ENCODE results near the gene TXN2. TPM values are rescaled to one million over a fixed set of nuclear protein-coding genes. Genes with fewer than 3 reads are reported as not detected.

Gene TXN2, protein sequence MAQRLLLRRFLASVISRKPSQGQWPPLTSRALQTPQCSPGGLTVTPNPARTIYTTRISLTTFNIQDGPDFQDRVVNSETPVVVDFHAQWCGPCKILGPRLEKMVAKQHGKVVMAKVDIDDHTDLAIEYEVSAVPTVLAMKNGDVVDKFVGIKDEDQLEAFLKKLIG
- 10 to 100 TPM; 34.9 to 56.5 (median 47.2) TPM for total RNA-seq

DNA sequence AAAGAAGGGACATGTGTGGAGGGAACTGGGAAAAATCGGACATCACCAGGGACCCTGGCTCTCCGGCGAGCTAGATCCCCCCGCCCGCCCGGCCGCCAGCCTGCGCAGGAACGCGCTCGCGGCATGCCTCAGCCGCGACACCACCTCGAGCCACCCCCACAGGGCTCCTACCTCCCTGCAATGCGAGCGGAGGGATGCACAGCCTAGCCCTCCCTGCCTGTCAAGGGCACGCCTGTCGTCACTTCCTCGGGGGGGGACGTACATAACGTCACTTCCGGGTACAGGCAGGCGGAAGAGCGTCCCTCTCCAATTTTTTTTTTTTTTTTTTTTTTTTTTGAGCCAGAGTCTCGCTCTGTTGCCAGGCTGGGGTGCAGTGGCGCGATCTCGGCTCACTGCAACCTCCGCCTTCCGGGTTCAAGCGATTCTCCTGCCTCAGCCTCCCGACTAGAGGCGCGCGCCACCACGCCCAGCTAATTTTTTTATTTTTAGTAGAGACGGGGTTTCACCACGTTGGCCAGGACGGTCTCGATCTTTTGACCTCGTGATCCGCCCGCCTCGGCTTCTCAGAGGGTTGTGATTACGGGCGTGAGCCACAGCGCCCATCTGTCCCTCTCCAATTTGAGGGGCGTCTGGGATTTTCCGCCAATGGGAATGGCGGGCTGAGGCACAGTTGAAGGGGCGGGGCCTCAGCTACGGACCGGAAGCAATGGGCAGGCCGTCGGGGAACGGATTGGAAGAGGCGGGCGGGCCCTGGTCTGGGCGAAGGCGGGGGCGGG, at the start of gene TXN2:
Gene TXN2 (minus strand): TSS at position 248 of the 776 bp plus-strand sequence. CDS start 803 bp downstream, outside the sequence.
- H3K27ac ChIP-seq (replicated peaks in 1 of 4), result peak within 1 kb of the TSS; percentile 95 to 98 (median 96)
- H3K4me1 ChIP-seq, result peaks cover 19 to 32% (median 26%) of the 10 kb centered on the region in 4 donors
- TF ChIP-seq EP300 (IDR thresholded peaks at IDR 0.05) (no peak), POLR2AphosphoS5 (IDR thresholded peaks at IDR 0.05) (peak; percentile 96 to 99), POLR2A (IDR thresholded peaks at IDR 0.05; ENCODE audit: low read depth) (peak; percentile 78)
- TF ChIP-seq, protein P1, sequence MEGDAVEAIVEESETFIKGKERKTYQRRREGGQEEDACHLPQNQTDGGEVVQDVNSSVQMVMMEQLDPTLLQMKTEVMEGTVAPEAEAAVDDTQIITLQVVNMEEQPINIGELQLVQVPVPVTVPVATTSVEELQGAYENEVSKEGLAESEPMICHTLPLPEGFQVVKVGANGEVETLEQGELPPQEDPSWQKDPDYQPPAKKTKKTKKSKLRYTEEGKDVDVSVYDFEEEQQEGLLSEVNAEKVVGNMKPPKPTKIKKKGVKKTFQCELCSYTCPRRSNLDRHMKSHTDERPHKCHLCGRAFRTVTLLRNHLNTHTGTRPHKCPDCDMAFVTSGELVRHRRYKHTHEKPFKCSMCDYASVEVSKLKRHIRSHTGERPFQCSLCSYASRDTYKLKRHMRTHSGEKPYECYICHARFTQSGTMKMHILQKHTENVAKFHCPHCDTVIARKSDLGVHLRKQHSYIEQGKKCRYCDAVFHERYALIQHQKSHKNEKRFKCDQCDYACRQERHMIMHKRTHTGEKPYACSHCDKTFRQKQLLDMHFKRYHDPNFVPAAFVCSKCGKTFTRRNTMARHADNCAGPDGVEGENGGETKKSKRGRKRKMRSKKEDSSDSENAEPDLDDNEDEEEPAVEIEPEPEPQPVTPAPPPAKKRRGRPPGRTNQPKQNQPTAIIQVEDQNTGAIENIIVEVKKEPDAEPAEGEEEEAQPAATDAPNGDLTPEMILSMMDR (IDR thresholded peaks at IDR 0.05), result no peak
- H3K36me3 ChIP-seq, result peaks cover 7 to 40% (median 33%) of the 10 kb centered on the region in 4 donors
- intact Hi-C loops (cut with DNase I), result no loop called here
- H3K9me3 ChIP-seq, result no peaks in the 10 kb centered on the region
- H3K27me3 ChIP-seq, result no peaks in the 10 kb centered on the region
- peak; percentile 99 for DNase-seq (ENCODE audit: extremely low spot score)
- peak within 1 kb of the TSS; percentile 67 to 86 (median 74) for H3K4me3 ChIP-seq
- 1% methylated on average over 57 of the region's 62 CpGs for whole genome bisulfite sequencing

- H3K27ac ChIP-seq (replicated peaks in 1 of 4), result peak within 1 kb of the TSS; percentile 83 to 95 (median 88)
- no peak for TF ChIP-seq EP300 (IDR thresholded peaks at IDR 0.05)
- peak; percentile 92 to 98 for TF ChIP-seq POLR2AphosphoS5 (IDR thresholded peaks at IDR 0.05)
- peak; percentile 27 for TF ChIP-seq POLR2A (IDR thresholded peaks at IDR 0.05; ENCODE audit: low read depth)
- peaks cover 18 to 38% (median 29%) of the 10 kb centered on the region in 4 donors for H3K36me3 ChIP-seq
- peak within 1 kb of the TSS; percentile 66 to 80 (median 76) for H3K4me3 ChIP-seq
- DNase-seq (ENCODE audit: extremely low spot score), result peak; percentile 100
- intact Hi-C loops (cut with DNase I), result no loop called here
- H3K9me3 ChIP-seq, result no peaks in the 10 kb centered on the region
- peaks cover 13 to 28% (median 22%) of the 10 kb centered on the region in 4 donors for H3K4me1 ChIP-seq
- H3K27me3 ChIP-seq, result peaks cover 0 to 4% (median 0%) of the 10 kb centered on the region in 4 donors
- under 1% methylated on average over 61 of the region's 82 CpGs for WGBS
These were observed 47.6 kb upstream of the TXN2 start, which contains the start of gene EIF3D for GRCh38 chr22:36528795-36529751. Gene EIF3D (minus strand): TSS chr22:36529166. CDS start chr22:36526121, 3,045 bp downstream.

DNA sequence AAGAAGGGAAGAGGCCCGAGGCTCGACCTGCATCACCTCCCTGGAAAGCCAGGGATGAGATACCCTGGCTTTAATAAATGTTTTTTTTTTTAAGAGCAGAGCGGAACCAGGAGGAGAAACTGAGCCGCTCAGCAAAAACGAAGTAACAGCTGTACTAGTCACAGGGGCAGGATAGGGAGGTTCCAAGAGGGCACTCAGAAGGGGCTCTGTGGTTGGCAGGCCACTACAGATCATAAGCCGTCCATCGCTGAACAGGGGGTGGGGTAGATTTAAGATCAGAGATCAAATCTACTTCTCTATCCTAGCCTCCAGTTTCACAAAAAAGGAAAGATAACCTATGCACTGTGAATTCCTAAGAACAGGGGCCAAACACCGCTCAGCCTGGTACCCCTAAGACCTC, 46.9 kb upstream of the TXN2 start:
- no peak for DNase-seq (ENCODE audit: extremely low spot score)
- no peaks in the 10 kb centered on the region for H3K9me3 ChIP-seq
- H3K4me3 ChIP-seq, result peak overlapping the region; percentile 66 to 80 (median 76)
- peaks cover 0 to 4% (median 0%) of the 10 kb centered on the region in 4 donors for H3K27me3 ChIP-seq
- TF ChIP-seq POLR2AphosphoS5 (IDR thresholded peaks at IDR 0.05), result no peak
- TF ChIP-seq EP300 (IDR thresholded peaks at IDR 0.05), result no peak
- TF ChIP-seq, protein P1 (IDR thresholded peaks at IDR 0.05), result no peak
- TF ChIP-seq POLR2A (IDR thresholded peaks at IDR 0.05; ENCODE audit: low read depth), result no peak
- intact Hi-C loops (cut with DNase I), result no loop called here
- peaks cover 13 to 28% (median 22%) of the 10 kb centered on the region in 4 donors for H3K4me1 ChIP-seq
- H3K27ac ChIP-seq (replicated peaks in 1 of 4), result peak overlapping the region; percentile 83 to 95 (median 88)
- WGBS, result 10% methylated on average over 8 of the region's 8 CpGs
- H3K36me3 ChIP-seq, result peaks cover 25 to 45% (median 36%) of the 10 kb centered on the region in 4 donors

- DNase-seq (ENCODE audit: extremely low spot score), result no peak
- intact Hi-C loops (cut with DNase I), result no loop called here
- WGBS, result 93% methylated on average over 6 of the region's 6 CpGs
- no peak overlapping the region for H3K4me3 ChIP-seq
- no peaks in the 10 kb centered on the region for H3K27me3 ChIP-seq
- H3K9me3 ChIP-seq, result no peaks in the 10 kb centered on the region
- peaks cover 8 to 12% (median 9%) of the 10 kb centered on the region in 4 donors for H3K4me1 ChIP-seq
- H3K36me3 ChIP-seq, result peaks cover 82 to 100% (median 93%) of the 10 kb centered on the region in 4 donors
- H3K27ac ChIP-seq (replicated peaks in 1 of 4), result no peak overlapping the region
- TF ChIP-seq, protein P1 (IDR thresholded peaks at IDR 0.05), result no peak
- no peak for TF ChIP-seq POLR2A (IDR thresholded peaks at IDR 0.05; ENCODE audit: low read depth)
- no peak for TF ChIP-seq POLR2AphosphoS5 (IDR thresholded peaks at IDR 0.05)
- TF ChIP-seq EP300 (IDR thresholded peaks at IDR 0.05), result no peak
These were observed 41.2 kb upstream of the TXN2 start for GRCh38 chr22:36522662-36523061.

Data from esophagus muscularis mucosa (tissue), 4 donors.